ENCODE measurements around the gene OPN4. TPM values are rescaled to one million over a fixed set of nuclear protein-coding genes. Genes with fewer than 3 reads are reported as not detected.
A peak's percentile ranks its signal among the peaks of the same experiment; 100 is the strongest.

OPN4 gene
- total RNA-seq, 4 donors from 2014 or later, result 1.1 TPM; not detected in 3

GRCh38 chr10:86653379-86653778 lies 968 bp upstream of the OPN4 start:
- ATAC-seq (ENCODE audit: low FRiP score), result no peak

DNA sequence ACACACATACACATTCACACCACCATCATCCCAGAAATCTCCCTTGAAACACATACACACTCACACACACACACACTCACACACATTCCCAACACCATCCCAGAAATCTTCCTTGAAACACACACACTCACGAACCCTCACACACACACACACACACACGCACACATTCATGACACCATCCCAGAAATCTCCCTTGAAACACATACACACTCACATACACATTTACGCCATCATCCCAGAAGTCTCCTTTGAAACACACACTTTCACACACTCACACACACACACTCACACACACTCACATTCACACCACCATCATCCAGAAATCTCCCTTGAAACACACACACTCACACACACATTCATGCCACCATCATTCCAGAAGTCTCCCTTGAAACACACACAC lies 360 bp upstream of the OPN4 start:
- TF ChIP-seq CTCF (IDR thresholded peaks at IDR 0.05), result no peak
- DNase-seq (ENCODE audit: low spot score) (no peak), ATAC-seq (ENCODE audit: low FRiP score) (no peak)

More at GRCh38 chr10:86653379-86653778, 968 bp upstream of the OPN4 start:
- no peak for TF ChIP-seq CTCF (IDR thresholded peaks at IDR 0.05)
- DNase-seq (ENCODE audit: low spot score), result peak; percentile 8

GRCh38 chr10:86655173-86655540 lies 810 bp downstream of the OPN4 start:
- ATAC-seq (ENCODE audit: low FRiP score) (no peak), DNase-seq (ENCODE audit: low spot score) (no peak)
- no peak for TF ChIP-seq CTCF (IDR thresholded peaks at IDR 0.05)

DNA sequence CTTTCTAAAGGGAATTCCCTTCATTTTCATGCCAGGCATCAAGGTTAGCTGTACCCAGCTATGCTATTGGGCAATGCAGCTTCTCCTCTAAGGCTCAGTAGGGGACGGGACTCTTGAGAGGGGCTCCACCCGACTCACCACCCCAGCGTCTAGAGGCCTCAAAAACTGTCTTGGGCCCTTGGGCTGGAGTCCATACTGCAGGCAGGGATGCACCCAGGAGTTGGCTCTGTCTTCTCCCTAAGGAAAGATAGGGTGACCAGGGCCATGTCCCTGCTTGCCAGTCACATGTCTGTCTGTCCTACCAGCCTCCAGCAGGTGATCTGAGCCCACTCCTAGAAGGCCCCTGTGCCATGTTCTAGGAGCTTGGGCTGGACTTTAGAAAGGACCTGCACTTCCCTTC lies 1.2 kb downstream of the OPN4 start:
- no peak for ATAC-seq (ENCODE audit: low FRiP score)
- TF ChIP-seq CTCF (IDR thresholded peaks at IDR 0.05), result no peak
- DNase-seq (ENCODE audit: low spot score), result no peak

GRCh38 chr10:86657011-86657395 lies 2.7 kb downstream of the OPN4 start:
- DNase-seq (ENCODE audit: low spot score) (no peak), ATAC-seq (ENCODE audit: low FRiP score) (no peak)
- TF ChIP-seq CTCF (IDR thresholded peaks at IDR 0.05), result no peak

DNA sequence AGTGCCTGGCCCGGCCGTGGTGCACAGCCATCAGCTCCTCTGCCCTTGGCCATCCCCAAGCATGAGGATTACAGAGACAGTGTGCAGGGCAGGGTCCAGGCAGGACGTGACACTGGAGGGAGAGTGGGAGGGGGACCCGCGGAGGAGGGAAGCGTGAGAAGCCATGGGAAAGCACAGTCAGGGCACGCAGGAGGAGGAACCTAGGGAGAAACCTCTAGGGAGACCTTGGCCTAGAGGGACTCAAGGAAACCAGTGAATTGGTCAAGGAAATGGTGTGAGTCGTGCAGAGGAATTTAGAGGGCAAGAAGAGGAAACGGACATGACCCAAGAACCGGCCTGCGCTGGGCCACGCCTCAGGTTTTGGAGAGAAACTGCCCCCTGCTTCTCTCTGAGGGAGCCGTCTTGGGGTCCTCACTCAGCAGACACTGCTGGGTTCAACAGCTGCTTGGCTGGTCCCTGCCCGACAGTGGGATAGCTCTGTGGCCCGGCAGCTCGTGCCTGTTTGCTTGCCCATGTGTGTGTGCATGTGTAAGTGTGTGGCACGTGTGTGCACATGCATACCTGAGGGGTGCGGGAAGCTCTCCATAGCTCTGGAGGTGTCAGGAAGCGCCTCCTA lies 3.2 kb downstream of the OPN4 start:
- no peak for DNase-seq (ENCODE audit: low spot score)
- TF ChIP-seq CTCF (IDR thresholded peaks at IDR 0.05), result no peak
- no peak for ATAC-seq (ENCODE audit: low FRiP score)

DNA sequence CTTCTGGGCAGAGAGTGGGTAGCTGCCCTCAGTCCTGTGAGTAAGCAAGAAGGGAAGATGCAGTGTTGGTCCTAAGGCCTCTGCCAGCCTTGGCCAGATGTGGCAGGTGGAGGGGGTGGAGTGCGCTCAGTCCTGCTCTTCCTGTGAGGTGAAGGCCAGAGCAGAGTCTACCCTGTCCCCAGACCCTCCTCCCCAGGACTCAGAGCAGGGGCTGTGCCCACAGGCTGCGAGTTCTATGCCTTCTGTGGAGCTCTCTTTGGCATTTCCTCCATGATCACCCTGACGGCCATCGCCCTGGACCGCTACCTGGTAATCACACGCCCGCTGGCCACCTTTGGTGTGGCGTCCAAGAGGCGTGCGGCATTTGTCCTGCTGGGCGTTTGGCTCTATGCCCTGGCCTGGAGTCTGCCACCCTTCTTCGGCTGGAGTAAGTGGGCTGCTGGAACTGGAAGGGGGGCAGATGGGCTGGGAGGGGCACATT lies 4.0 kb downstream of the OPN4 start:
- no peak for TF ChIP-seq CTCF (IDR thresholded peaks at IDR 0.05)
- ATAC-seq (ENCODE audit: low FRiP score) (no peak), DNase-seq (ENCODE audit: low spot score) (no peak)

Measured in omental fat pad (tissue), 4 donors.